Spleen (tissue), 11 donors: ENCODE data around the gene MFAP3L. TPM values are rescaled to one million over a fixed set of nuclear protein-coding genes. Genes with fewer than 3 reads are reported as not detected.

ENCODE experiments used
- DNase-seq: peaks from one replicate; pipeline ENCODE4 v3.0.0-alpha.2; 2020
- H3K27ac ChIP-seq, 8 donors: fragments of 200-600 bp; sonication (generic) in 7 of 8; 1 replicate in 4 of 8; 2 replicates in 4 of 8; pipeline versions ENCODE4 v1.5.0 to v1.8.0; 2016 to 2021; ENCODE audit warnings: inconsistent platforms in 4 of 8, mild to moderate bottlenecking in 4 of 8, moderate library complexity in 1 of 8
- H3K27me3 ChIP-seq, 7 donors: fragments of 200-600 bp; sonication (generic) in 6 of 7; replicated peaks in 1 of 7; 1 replicate in 4 of 7; 2 replicates in 3 of 7; pipeline versions ENCODE4 v1.5.0 to v1.8.0; 2016 to 2021; ENCODE audit warnings: inconsistent platforms in 3 of 7, mild to moderate bottlenecking in 1 of 7
- H3K36me3 ChIP-seq, 6 donors: fragments of 200-600 bp; sonication (generic) in 5 of 6; 1 replicate in 4 of 6; 2 replicates in 2 of 6; pipeline versions ENCODE4 v1.5.0 to v1.8.0; 2016 to 2021; ENCODE audit warnings: inconsistent platforms in 2 of 6
- H3K4me1 ChIP-seq, 6 donors: fragments of 200-600 bp; sonication (generic) in 5 of 6; 1 replicate in 3 of 6; 2 replicates in 3 of 6; pipeline versions ENCODE4 v1.5.0 to v1.8.0; 2016 to 2021; ENCODE audit warnings: inconsistent platforms in 3 of 6
- H3K4me3 ChIP-seq, 8 donors: fragments of 200-600 bp; sonication (generic) in 7 of 8; 1 replicate in 4 of 8; 2 replicates in 4 of 8; pipeline versions ENCODE4 v1.5.0 to v1.8.0; 2016 to 2021; ENCODE audit warnings: inconsistent platforms in 4 of 8, mild to moderate bottlenecking in 4 of 8, moderate library complexity in 2 of 8
- H3K9me3 ChIP-seq, 8 donors: fragments of 200-600 bp; sonication (generic) in 7 of 8; 1 replicate in 4 of 8; 2 replicates in 4 of 8; pipeline versions ENCODE4 v1.5.0 to v1.8.0; 2016 to 2021; ENCODE audit warnings: inconsistent platforms in 4 of 8
- CTCF ChIP-seq, 11 experiments: fragments of 200-600 bp in 7 of 11; fragments of 450-650 bp in 4 of 11; sonication (generic) in 4 of 11; IDR thresholded peaks in 8 of 11; conservative IDR thresholded peaks in 3 of 11; 1 replicate in 7 of 11; 2 replicates in 4 of 11; pipeline versions ENCODE4 v1.4.0 to v1.8.0; 2016 to 2021; ENCODE audit warnings: antibody characterized with exemption in 11 of 11, inconsistent platforms in 4 of 11, mild to moderate bottlenecking in 1 of 11
- POLR2A ChIP-seq, 3 donors: fragments of 450-650 bp; IDR thresholded peaks; one replicate each; pipeline ENCODE4 v1.5.1; 2017; ENCODE audit warnings: antibody characterized with exemption in 3 of 3, mild to moderate bottlenecking in 1 of 3
- POLR2AphosphoS5 ChIP-seq, 3 donors: sonication (generic); formaldehyde crosslinking; IDR thresholded peaks; one replicate each; pipeline ENCODE4 v1.5.1; 2017; ENCODE audit warnings: antibody characterized with exemption in 3 of 3
- WGBS, 5 donors: extraction: QIAGEN DNeasy Blood & Tissue Kit in 3 of 5; methylation state at CpG; one replicate each; pipeline versions ENCODE4 v1.1.5 to v1.1.7; 2013 to 2018; 5-methylcytosine and 5-hydroxymethylcytosine counted together
- intact Hi-C: fragments of 100-400 bp; cut with DNase I; formaldehyde crosslinking; loops from one replicate; pipeline ENCODE4 v1.15.0; 2023; ENCODE audit warnings: low total_unique reads
- polyA plus RNA-seq, 3 donors: library from polyadenylated mRNA; stranded (reverse); fragments of 200-250 nt; gene quantifications; one replicate each; pipeline ENCODE4 v1.2.1, GENCODE V29; 2013
- total RNA-seq, 7 donors: library from RNA; depleted of rRNA in 3 of 7; stranded (reverse); fragments of >200 nt in 3 of 7; fragmentation: NEBNext Ultra II Directional in 4 of 7; extraction: Animal tissue kit (Norgen Biotek cat#: 25700) in 4 of 7; gene quantifications; one replicate each; pipeline versions ENCODE4 v1.1.0 to v1.2.1, GENCODE V29; 2016 to 2021
- donor health status: healthy with polysubstance abuse.
- donor health status: DM: no; HTN: no; CAD: no; lungs with moderate emphysema.
- donor health status: DM: no; HTN: no; CAD: no.
- donor health status: Bipolar disorder and iron deficiency.
- donor health status: healthy.
- donor health status: DM: no; HTN: no; CAD: no.
- donor health status: DM: yes; HTN: yes; CAD: no.

Gene MFAP3L
- total and polyA plus RNA-seq, 10 donors, result 0.35 to 14.3 (median 5.4) TPM

DNA sequence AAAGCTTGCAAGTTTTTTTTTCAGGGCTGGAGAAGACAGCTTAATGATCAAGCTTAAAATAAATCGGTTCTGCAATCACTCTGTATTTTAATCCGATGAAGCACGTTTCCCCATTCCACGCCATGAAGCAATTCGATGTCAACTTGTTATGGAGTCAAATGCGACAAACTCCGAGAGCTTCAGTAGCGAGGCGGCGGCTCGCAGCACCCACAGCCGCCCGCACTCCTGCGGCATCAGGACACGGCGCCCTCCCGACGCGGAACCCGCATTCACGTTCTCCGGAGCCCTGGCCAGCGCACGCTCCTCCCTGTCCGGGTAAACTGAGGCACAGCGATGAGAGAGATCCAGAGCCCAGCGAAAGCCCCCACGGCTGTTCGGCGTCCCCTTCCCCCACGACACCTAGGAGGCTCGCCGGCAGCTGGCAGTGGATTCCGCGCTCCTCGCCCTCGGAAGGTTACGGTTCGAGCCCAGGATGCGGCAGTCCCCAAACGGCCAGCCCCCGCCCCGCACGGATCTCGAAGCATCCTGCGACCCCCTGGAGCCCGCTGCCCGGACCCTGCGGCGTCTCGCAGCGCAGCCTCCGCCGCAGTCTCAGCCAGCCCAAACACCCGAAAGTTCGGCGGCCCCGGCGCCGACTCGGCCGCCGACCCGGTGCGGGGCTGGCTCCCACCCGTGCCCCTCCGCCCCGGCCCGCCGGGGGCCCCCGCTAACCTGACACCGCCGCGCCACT, 507 bp downstream of the MFAP3L start:
- H3K27ac ChIP-seq, result peak overlapping the region in 7 of 8 donors; percentile 85 to 91 (median 88)
- WGBS, 5 donors, result 3 to 18% (median 6%) methylated on average over 33 to 74 of the region's 74 CpGs
- peaks cover 0 to 4% (median 0%) of the 10 kb centered on the region in 8 donors for H3K9me3 ChIP-seq
- intact Hi-C loops, result no loop called here
- TF ChIP-seq CTCF (IDR thresholded peaks at IDR 0.05 in 8 of 11, conservative IDR thresholded peaks at IDR 0.05 in 3 of 11) (no peak), POLR2A (IDR thresholded peaks at IDR 0.05) (no peak), POLR2AphosphoS5 (IDR thresholded peaks at IDR 0.05) (no peak)
- no peak for DNase-seq
- peaks cover 0 to 18% (median 12%) of the 10 kb centered on the region in 6 donors for H3K4me1 ChIP-seq
- H3K36me3 ChIP-seq, result no peaks in the 10 kb centered on the region
- H3K27me3 ChIP-seq, result peaks cover 0 to 30% (median 7%) of the 10 kb centered on the region in 7 donors
- peak overlapping the region; percentile 69 to 94 (median 81) for H3K4me3 ChIP-seq

- Histone ChIP-seq H3K4me3 (no peak overlapping the region), H3K27me3 (peaks cover 0 to 15% (median 7%) of the 10 kb centered on the region in 7 donors), H3K36me3 (no peaks in the 10 kb centered on the region), H3K4me1 (peaks cover 0 to 11% (median 6%) of the 10 kb centered on the region in 6 donors), H3K9me3 (no peaks in the 10 kb centered on the region), H3K27ac (no peak overlapping the region)
- intact Hi-C loops, result no loop called here
- WGBS, 5 donors, result 84 to 92% (median 88%) methylated on average over 2 of the region's 2 CpGs
- DNase-seq, result no peak
- TF ChIP-seq CTCF (IDR thresholded peaks at IDR 0.05 in 8 of 11, conservative IDR thresholded peaks at IDR 0.05 in 3 of 11) (no peak), POLR2AphosphoS5 (IDR thresholded peaks at IDR 0.05) (no peak), POLR2A (IDR thresholded peaks at IDR 0.05) (no peak)
Observed at GRCh38 chr4:170022211-170022610, 4.0 kb downstream of the MFAP3L start.

- intact Hi-C loops, result no loop called here
- no peak overlapping the region for H3K27ac ChIP-seq
- DNase-seq, result no peak
- no peaks in the 10 kb centered on the region for H3K36me3 ChIP-seq
- WGBS, 5 donors, result 62 to 87% (median 69%) methylated on average over 3 of the region's 3 CpGs
- TF ChIP-seq POLR2AphosphoS5 (IDR thresholded peaks at IDR 0.05), result no peak
- no peak for TF ChIP-seq POLR2A (IDR thresholded peaks at IDR 0.05)
- no peak for TF ChIP-seq CTCF (IDR thresholded peaks at IDR 0.05 in 8 of 11, conservative IDR thresholded peaks at IDR 0.05 in 3 of 11)
- no peaks in the 10 kb centered on the region for H3K9me3 ChIP-seq
- no peak overlapping the region for H3K4me3 ChIP-seq
- no peaks in the 10 kb centered on the region for H3K27me3 ChIP-seq
- H3K4me1 ChIP-seq, result no peaks in the 10 kb centered on the region
Observed at GRCh38 chr4:170017252-170017651, 8.9 kb downstream of the MFAP3L start.

DNA sequence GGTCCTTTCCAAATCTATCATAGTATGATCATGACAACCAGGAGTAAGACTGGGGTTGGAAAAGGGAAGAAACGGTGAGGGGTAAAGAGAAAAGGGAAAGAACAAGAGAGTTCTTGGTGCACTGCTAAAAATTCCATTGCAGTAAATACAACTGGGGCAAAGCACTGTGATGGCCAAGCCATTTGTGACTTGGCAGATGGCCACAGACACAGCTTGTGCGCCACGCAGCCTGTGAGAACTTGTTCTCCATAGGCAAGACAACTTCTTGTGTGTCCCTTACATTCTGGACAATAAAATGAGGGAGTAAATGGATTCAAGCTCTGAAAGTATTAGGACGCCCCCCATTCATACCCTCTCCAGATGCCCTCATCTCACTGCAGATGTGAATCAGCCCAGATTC, 10.9 kb downstream of the MFAP3L start:
- intact Hi-C loops, result no loop called here
- H3K27ac ChIP-seq, result no peak overlapping the region
- no peaks in the 10 kb centered on the region for H3K4me1 ChIP-seq
- TF ChIP-seq POLR2A (IDR thresholded peaks at IDR 0.05), result no peak
- TF ChIP-seq POLR2AphosphoS5 (IDR thresholded peaks at IDR 0.05), result no peak
- TF ChIP-seq CTCF (IDR thresholded peaks at IDR 0.05 in 8 of 11, conservative IDR thresholded peaks at IDR 0.05 in 3 of 11), result no peak
- no peaks in the 10 kb centered on the region for H3K27me3 ChIP-seq
- H3K4me3 ChIP-seq, result no peak overlapping the region
- no peaks in the 10 kb centered on the region for H3K36me3 ChIP-seq
- 82 to 93% (median 88%) methylated on average over 4 of the region's 4 CpGs for WGBS, 5 donors
- DNase-seq, result no peak
- H3K9me3 ChIP-seq, result no peaks in the 10 kb centered on the region
